Measurements from ENCODE around the gene FREY1. TPM values are rescaled to one million over a fixed set of nuclear protein-coding genes. Genes with fewer than 3 reads are reported as not detected.

FREY1 gene
- total and polyA plus RNA-seq, 4 donors = 0.15 to 0.67 (median 0.39) TPM

GRCh38 chr11:45876401-45876800 is 30.7 kb downstream of the FREY1 start:
- TF ChIP-seq CTCF (IDR thresholded peaks at IDR 0.05; ENCODE audit: control extremely low read depth, extremely low read depth) = no peak
- peaks cover 0 to 1% (median 0%) of the 10 kb centered on the region in 4 donors for H3K9me3 ChIP-seq (ENCODE audit: control insufficient read depth in 4 of 4, insufficient read depth in 3 of 4, low read length in 3 of 4)
- no peak for DNase-seq
- ATAC-seq (ENCODE audit: insufficient read depth, low FRiP score) = no peak
- no peaks in the 10 kb centered on the region for H3K4me1 ChIP-seq (ENCODE audit: control insufficient read depth in 5 of 5, insufficient read depth in 5 of 5, low read length in 5 of 5)
- WGBS, 2 donors = 75 to 82% methylated on average over 6 of the region's 6 CpGs
- peaks cover 31 to 54% (median 43%) of the 10 kb centered on the region in 4 donors for H3K36me3 ChIP-seq (ENCODE audit: control insufficient read depth in 4 of 4, insufficient read depth in 4 of 4, low read length in 4 of 4)
- no peaks in the 10 kb centered on the region for H3K27me3 ChIP-seq (ENCODE audit: control insufficient read depth in 3 of 3, insufficient read depth in 3 of 3, low read length in 2 of 3)
- H3K4me3 ChIP-seq = no peak overlapping the region
- H3K9ac ChIP-seq (ENCODE audit: insufficient read depth in 1 of 2, low read length in 2 of 2) = no peak overlapping the region
- no peak overlapping the region for H3K27ac ChIP-seq (ENCODE audit: low read depth in 1 of 2, low read length in 1 of 2)

GRCh38 chr11:45872651-45873356 is 34.3 kb downstream of the FREY1 start:
- H3K36me3 ChIP-seq (ENCODE audit: control insufficient read depth in 4 of 4, insufficient read depth in 4 of 4, low read length in 4 of 4) = peaks cover 45 to 68% (median 51%) of the 10 kb centered on the region in 4 donors
- TF ChIP-seq CTCF (IDR thresholded peaks at IDR 0.05; ENCODE audit: control extremely low read depth, extremely low read depth) = no peak
- peak; percentile 28 for ATAC-seq (ENCODE audit: insufficient read depth, low FRiP score)
- no peak overlapping the region for H3K4me3 ChIP-seq
- WGBS, 2 donors = 83 to 88% methylated on average over 9 of the region's 9 CpGs
- no peaks in the 10 kb centered on the region for H3K27me3 ChIP-seq (ENCODE audit: control insufficient read depth in 3 of 3, insufficient read depth in 3 of 3, low read length in 2 of 3)
- peaks cover 0 to 2% (median 0%) of the 10 kb centered on the region in 4 donors for H3K9me3 ChIP-seq (ENCODE audit: control insufficient read depth in 4 of 4, insufficient read depth in 3 of 4, low read length in 3 of 4)
- no peak overlapping the region for H3K27ac ChIP-seq (ENCODE audit: low read depth in 1 of 2, low read length in 1 of 2)
- no peak overlapping the region for H3K9ac ChIP-seq (ENCODE audit: insufficient read depth in 1 of 2, low read length in 2 of 2)
- DNase-seq = peak; percentile 29 to 49 (median 40)
- H3K4me1 ChIP-seq (ENCODE audit: control insufficient read depth in 5 of 5, insufficient read depth in 5 of 5, low read length in 5 of 5) = no peaks in the 10 kb centered on the region

- H3K4me3 ChIP-seq = no peak overlapping the region
- ATAC-seq (ENCODE audit: insufficient read depth, low FRiP score) (no peak), DNase-seq (no peak)
- H3K9me3 ChIP-seq (ENCODE audit: control insufficient read depth in 4 of 4, insufficient read depth in 3 of 4, low read length in 3 of 4) = peaks cover 0 to 2% (median 0%) of the 10 kb centered on the region in 4 donors
- no peaks in the 10 kb centered on the region for H3K27me3 ChIP-seq (ENCODE audit: control insufficient read depth in 3 of 3, insufficient read depth in 3 of 3, low read length in 2 of 3)
- 95 to 98% methylated on average over 2 of the region's 2 CpGs for WGBS, 2 donors
- peaks cover 40 to 66% (median 50%) of the 10 kb centered on the region in 4 donors for H3K36me3 ChIP-seq (ENCODE audit: control insufficient read depth in 4 of 4, insufficient read depth in 4 of 4, low read length in 4 of 4)
- H3K4me1 ChIP-seq (ENCODE audit: control insufficient read depth in 5 of 5, insufficient read depth in 5 of 5, low read length in 5 of 5) = no peaks in the 10 kb centered on the region
- no peak overlapping the region for H3K27ac ChIP-seq (ENCODE audit: low read depth in 1 of 2, low read length in 1 of 2)
- no peak for TF ChIP-seq CTCF (IDR thresholded peaks at IDR 0.05; ENCODE audit: control extremely low read depth, extremely low read depth)
- H3K9ac ChIP-seq (ENCODE audit: insufficient read depth in 1 of 2, low read length in 2 of 2) = no peak overlapping the region
These were observed 35.4 kb downstream of the FREY1 start for GRCh38 chr11:45871638-45872037.

Measured in lung (tissue), 12 donors.